A549 (cell line): ENCODE results near the gene LYZL6.

Source experiments
- CTCF ChIP-seq: fragments of >200 bp; sonication (Bioruptor Twin); formaldehyde crosslinking; IDR thresholded peaks from 3 replicates; pipeline ENCODE4 v1.5.1; 2016
- ESRRA ChIP-seq: fragments of 150-350 bp; IDR thresholded peaks from 2 replicates; pipeline ENCODE4 v1.6.1; 2014; ENCODE audit warnings: mild to moderate bottlenecking, low read length, borderline replicate concordance
- POLR2A ChIP-seq: IDR thresholded peaks from 2 replicates; pipeline ENCODE4 v1.6.1; 2012; ENCODE audit warnings: mild to moderate bottlenecking, low read length

GRCh38 chr17:35901631-35902175 lies 41.8 kb downstream of the LYZL6 start:
- TF ChIP-seq POLR2A: no peak
- TF ChIP-seq CTCF: no peak
- no peak for TF ChIP-seq ESRRA
